Measurements from ENCODE around the gene PRR23A. TPM values are rescaled to one million over a fixed set of nuclear protein-coding genes. Genes with fewer than 3 reads are reported as not detected.

PRR23A gene
- total RNA-seq, 1 donor from 2014 or later, result not detected

- H3K4me1 ChIP-seq (ENCODE audit: insufficient read depth, low read length), result no peaks in the 10 kb centered on the region
- no peaks in the 10 kb centered on the region for H4K20me1 ChIP-seq (ENCODE audit: insufficient read depth, low read length)
- Mint-ChIP-seq H3K4me3 (ENCODE audit: unreplicated experiment) (no peak within 1 kb of the TSS), H3K9me3 (ENCODE audit: unreplicated experiment) (peaks cover 8% of the 10 kb centered on the region), H3K27me3 (ENCODE audit: low read depth, unreplicated experiment) (no peaks in the 10 kb centered on the region), H3K4me1 (ENCODE audit: low read depth, unreplicated experiment) (no peaks in the 10 kb centered on the region), H3K27ac (ENCODE audit: unreplicated experiment) (no peak within 1 kb of the TSS), H3K36me3 (ENCODE audit: low read depth, unreplicated experiment) (no peaks in the 10 kb centered on the region)
- no peaks in the 10 kb centered on the region for H3K9me3 ChIP-seq (ENCODE audit: insufficient read depth, low read depth, low read length)
- FAIRE-seq (no peak), DNase-seq (ENCODE audit: low read depth) (no peak)
- no peak within 1 kb of the TSS for H3K4me3 ChIP-seq (ENCODE audit: insufficient read depth, low read depth, low read length)
- H3K36me3 ChIP-seq (ENCODE audit: insufficient read depth, low read length), result no peaks in the 10 kb centered on the region
- H3K79me2 ChIP-seq (ENCODE audit: insufficient read depth, low read length), result no peaks in the 10 kb centered on the region
- H3K27me3 ChIP-seq (ENCODE audit: insufficient read depth, low read length), result no peaks in the 10 kb centered on the region
- H2AFZ ChIP-seq (ENCODE audit: low read depth, low read length), result no peak within 1 kb of the TSS
- TF ChIP-seq EZH2 (IDR thresholded peaks at IDR 0.05; ENCODE audit: insufficient read depth, low read length) (no peak), CTCF (IDR thresholded peaks at IDR 0.05; ENCODE audit: insufficient read depth, low read depth, low read length) (no peak)
- H3K9ac ChIP-seq (ENCODE audit: low read length), result no peak within 1 kb of the TSS
- H3K27ac ChIP-seq (ENCODE audit: low read depth, low read length), result no peak within 1 kb of the TSS
- no peak within 1 kb of the TSS for H3K4me2 ChIP-seq (ENCODE audit: low read length)
Measured at GRCh38 chr3:139044366-139045210, 38.5 kb upstream of the PRR23A start, which contains the start of gene PRR23C. PRR23C (minus strand) TSS chr3:139044892; CDS start chr3:139044620, 272 bp downstream.

- no peaks in the 10 kb centered on the region for H3K36me3 Mint-ChIP-seq (ENCODE audit: low read depth, unreplicated experiment)
Measured at GRCh38 chr3:139043554-139044365, 37.7 kb upstream of the PRR23A start.

More at GRCh38 chr3:139043554-139044365, 37.7 kb upstream of the PRR23A start:
- TF ChIP-seq EZH2 (IDR thresholded peaks at IDR 0.05; ENCODE audit: insufficient read depth, low read length), result no peak
- no peak for TF ChIP-seq CTCF (IDR thresholded peaks at IDR 0.05; ENCODE audit: insufficient read depth, low read depth, low read length)
- no peak overlapping the region for H3K4me2 ChIP-seq (ENCODE audit: low read length)
- no peak for FAIRE-seq
- no peak overlapping the region for H2AFZ ChIP-seq (ENCODE audit: low read depth, low read length)
- Mint-ChIP-seq H3K9me3 (ENCODE audit: unreplicated experiment) (peaks cover 8% of the 10 kb centered on the region), H3K4me1 (ENCODE audit: low read depth, unreplicated experiment) (no peaks in the 10 kb centered on the region), H3K27ac (ENCODE audit: unreplicated experiment) (no peak overlapping the region), H3K27me3 (ENCODE audit: low read depth, unreplicated experiment) (no peaks in the 10 kb centered on the region), H3K4me3 (ENCODE audit: unreplicated experiment) (no peak overlapping the region)
- no peaks in the 10 kb centered on the region for H3K79me2 ChIP-seq (ENCODE audit: insufficient read depth, low read length)
- no peak overlapping the region for H3K4me3 ChIP-seq (ENCODE audit: insufficient read depth, low read depth, low read length)
- no peak overlapping the region for H3K9ac ChIP-seq (ENCODE audit: low read length)
- H3K27me3 ChIP-seq (ENCODE audit: insufficient read depth, low read length), result no peaks in the 10 kb centered on the region
- no peaks in the 10 kb centered on the region for H4K20me1 ChIP-seq (ENCODE audit: insufficient read depth, low read length)
- no peaks in the 10 kb centered on the region for H3K4me1 ChIP-seq (ENCODE audit: insufficient read depth, low read length)
- H3K9me3 ChIP-seq (ENCODE audit: insufficient read depth, low read depth, low read length), result no peaks in the 10 kb centered on the region
- no peaks in the 10 kb centered on the region for H3K36me3 ChIP-seq (ENCODE audit: insufficient read depth, low read length)
- no peak for DNase-seq (ENCODE audit: low read depth)
- no peak overlapping the region for H3K27ac ChIP-seq (ENCODE audit: low read depth, low read length)
